ENCODE measurements around the gene ADAM8.
"Not testable (repeated sequence)": the region's sequence is repeated elsewhere in the genome, so short reads cannot be mapped to it uniquely, and the experiment has no call there.

Gene ADAM8

DNA sequence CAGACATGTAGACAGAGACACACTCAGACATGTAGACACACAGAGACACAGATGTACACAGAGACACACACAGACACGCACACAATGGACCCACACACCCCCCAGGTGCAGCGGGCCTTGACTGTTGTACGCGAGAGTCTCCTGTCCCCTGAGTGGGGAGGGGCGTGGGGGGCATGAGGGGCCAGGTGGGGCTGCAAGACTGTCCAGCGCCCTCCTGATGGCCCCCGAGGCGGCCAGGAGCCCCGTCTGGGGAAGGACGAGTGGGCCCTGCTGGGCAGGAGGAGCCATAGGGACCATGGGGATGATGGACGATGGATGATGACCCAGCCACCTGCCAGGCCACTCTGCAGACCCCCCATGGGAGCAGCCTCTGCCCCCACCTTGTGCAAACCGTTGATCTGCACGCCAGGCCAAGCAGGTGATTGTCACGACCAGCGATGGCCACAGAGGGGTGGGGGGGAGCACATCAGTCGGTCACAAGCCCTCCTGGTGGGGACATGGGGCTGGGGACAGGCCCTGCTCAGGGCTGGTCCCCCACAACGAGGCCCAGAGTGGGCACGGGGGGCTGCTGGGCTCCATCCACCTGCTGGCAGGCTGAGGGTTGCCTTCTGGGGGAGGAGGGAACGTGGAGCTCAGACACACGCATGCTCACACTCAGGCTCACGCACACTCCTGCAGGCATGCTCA, 27.4 kb downstream of the ADAM8 start:
- no peak for DNase-seq (ENCODE audit: low spot score)

GRCh38 chr10:133248334-133248715, 28.3 kb downstream of the ADAM8 start:
- no peak for DNase-seq (ENCODE audit: low spot score)

GRCh38 chr10:133247681-133248333, 28.9 kb downstream of the ADAM8 start:
- DNase-seq (ENCODE audit: low spot score): no peak

- DNase-seq (ENCODE audit: low spot score): no peak
Measured at GRCh38 chr10:133246236-133246626, 30.4 kb downstream of the ADAM8 start.

DNA sequence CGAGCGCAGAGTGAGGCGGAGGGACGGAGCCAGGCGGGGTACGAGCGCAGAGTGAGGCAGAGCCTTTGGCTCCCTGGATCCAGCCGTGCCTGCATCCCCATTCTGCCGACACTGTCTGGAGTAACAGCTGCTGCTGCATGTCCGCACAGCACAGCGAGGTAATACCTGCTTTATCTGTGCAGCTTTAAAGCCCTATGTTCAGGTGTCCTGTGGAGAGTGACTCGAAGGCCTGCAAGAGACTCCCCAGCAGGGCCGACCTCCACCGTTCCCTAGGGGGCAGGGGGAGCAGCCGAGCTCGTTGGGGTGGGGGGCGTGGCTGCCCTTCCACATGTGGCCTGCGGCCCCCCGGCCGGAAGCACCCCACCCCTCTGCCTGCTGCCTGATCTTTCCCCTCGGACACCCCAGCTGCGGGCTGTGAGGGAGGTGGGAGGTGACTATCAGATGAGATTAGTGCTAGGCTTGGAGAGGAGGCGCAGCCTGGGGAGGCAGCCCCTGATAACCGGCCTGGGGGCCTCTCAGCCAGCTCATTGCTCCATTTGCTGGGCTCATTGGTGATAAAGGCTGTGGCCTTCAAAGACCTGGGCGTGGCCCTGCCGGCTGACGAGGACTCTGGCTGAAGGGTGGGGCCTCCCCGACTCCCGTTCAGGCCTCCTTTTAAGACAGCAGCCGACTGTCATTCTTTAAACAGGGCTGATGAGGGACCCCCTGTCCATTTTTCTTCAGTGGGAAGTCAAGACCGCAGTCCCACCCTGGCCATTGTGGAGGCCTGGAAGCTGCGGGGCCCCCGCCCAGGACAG, 31.0 kb downstream of the ADAM8 start:
- DNase-seq (ENCODE audit: low spot score): no peak

DNA sequence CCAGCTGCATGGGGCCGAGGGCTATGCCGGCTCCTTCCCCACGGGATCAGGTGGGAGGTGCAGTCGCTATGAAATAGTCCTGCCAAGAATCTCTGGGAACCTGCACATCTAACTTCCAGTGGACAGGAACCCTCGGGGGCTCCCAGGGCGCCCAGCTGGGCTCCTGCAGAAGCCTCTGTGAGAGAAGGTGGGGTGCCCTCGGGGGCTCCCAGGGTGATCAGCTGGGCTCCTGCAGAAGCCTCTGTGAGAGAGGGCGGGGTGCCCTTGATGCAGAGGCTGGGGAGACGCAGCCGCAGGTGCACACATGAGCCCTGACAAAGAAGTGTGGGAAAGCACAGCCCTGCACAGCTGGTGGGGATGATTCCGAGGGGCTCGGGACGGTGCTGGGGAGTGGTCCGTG, 33.1 kb downstream of the ADAM8 start:
- DNase-seq (ENCODE audit: low spot score): no peak

- no peak for DNase-seq (ENCODE audit: low spot score)
Measured at GRCh38 chr10:133242611-133243356, 33.9 kb downstream of the ADAM8 start.

DNA sequence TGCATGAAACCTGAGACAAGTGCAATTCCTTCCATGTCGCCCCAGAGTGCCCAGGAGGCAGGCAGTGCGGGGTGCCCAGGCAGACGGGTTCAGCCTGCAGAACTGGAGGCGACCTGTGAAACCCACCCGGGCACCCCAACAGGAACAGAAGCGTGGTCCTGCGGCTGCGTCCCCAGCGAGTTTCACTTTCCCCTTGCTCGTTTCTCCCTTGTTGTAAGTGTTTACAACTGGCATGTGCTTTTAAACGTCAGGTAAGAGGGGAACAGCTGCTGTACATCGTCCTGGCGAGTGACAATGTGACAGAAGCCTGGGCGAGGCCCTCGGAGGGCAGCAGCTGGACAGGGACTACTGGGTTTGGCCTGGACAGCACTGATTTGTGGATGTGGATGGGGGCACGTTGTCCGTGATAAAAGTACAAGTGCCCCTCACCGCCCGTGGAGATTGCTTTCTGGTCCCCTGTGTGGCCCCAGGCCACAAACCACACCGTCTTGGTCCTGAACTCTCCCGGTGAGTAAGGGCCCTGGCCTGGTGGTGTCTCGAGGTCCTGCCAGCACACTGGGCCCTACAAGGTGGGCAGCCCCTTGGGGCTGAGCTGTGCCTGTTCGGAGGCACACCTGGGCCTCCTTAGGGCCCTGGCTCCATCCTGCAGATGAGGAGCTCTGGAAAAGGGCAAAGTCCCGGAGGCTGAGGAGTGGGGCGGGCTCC, 35.0 kb downstream of the ADAM8 start:
- no peak for DNase-seq (ENCODE audit: low spot score)

DNA sequence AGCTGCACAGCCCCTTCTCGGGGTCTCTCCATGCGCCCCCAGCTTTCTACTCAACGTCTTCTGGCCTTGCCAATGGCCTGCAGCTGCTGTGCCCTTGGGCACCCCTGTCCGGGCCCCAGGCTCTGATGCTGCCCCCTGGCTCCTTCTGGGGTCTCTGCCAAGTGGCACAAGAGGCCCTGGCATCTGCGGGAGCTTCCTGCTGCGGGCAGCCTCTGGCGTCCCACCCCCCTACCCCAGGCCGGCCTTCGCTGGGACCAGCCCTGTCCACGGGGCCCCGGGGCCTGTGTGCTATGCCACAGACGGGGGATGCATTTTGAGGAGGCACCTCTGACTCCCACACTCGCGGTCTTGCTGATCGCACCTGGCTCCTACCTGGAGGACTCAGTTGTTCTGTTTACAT, 36.7 kb downstream of the ADAM8 start:
- no peak for DNase-seq (ENCODE audit: low spot score)

- DNase-seq (ENCODE audit: low spot score): no peak
Measured at GRCh38 chr10:133238466-133238804, 38.2 kb downstream of the ADAM8 start.

- DNase-seq (ENCODE audit: low spot score): no peak
Measured at GRCh38 chr10:133237588-133238465, 38.8 kb downstream of the ADAM8 start, which contains the start of gene VENTX. Gene VENTX (plus strand): TSS chr10:133237855. CDS start chr10:133237915, 60 bp downstream.

DNA sequence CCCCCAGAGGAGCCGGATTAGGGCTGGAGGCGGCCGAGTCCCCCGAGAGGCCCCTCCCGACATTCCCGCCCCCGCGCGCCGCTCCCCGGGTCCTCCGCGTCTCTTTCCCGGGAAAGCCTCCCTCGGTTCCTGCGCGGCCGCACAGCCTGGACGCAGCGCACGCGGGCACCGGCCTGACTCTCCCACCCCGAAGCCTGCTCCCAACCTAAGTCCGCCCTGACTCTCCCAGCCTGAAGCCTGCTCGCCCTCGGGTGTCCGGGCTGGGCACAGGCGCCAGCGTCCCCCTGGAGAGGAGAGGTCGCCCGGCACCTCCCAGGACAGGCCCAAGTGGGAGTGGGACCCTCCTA, 39.5 kb downstream of the ADAM8 start:
- no peak for DNase-seq (ENCODE audit: low spot score)

GRCh38 chr10:133236401-133237240, 40.0 kb downstream of the ADAM8 start:
- no peak for DNase-seq (ENCODE audit: low spot score)

GRCh38 chr10:133235932-133236331, 40.7 kb downstream of the ADAM8 start:
- no peak for DNase-seq (ENCODE audit: low spot score)

- no peak for DNase-seq (ENCODE audit: low spot score)
Measured at GRCh38 chr10:133235265-133235855, 41.3 kb downstream of the ADAM8 start.

DNA sequence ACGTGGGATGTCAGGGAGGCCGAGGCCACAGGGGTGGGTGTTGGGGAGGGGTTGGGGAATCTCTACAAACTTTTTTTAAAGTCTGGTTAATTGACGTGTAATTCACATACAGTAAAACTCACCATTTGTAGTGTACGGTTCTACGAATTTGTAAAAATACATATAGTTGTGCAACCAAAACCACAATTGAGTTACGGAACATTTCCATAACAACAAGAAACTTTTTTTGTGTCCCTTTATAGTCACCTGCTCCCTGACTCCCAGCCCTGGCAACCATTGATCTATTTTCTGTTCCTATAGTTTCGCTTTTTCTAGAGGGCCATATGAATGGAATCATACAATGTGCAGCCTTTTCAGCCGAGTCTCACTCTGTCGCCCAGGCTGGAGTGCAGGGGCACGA, 41.9 kb downstream of the ADAM8 start:
- not testable (repeated sequence) for DNase-seq (ENCODE audit: low spot score)

- no peak for DNase-seq (ENCODE audit: low spot score)
Measured at GRCh38 chr10:133231946-133232574, 44.6 kb downstream of the ADAM8 start.

DNA sequence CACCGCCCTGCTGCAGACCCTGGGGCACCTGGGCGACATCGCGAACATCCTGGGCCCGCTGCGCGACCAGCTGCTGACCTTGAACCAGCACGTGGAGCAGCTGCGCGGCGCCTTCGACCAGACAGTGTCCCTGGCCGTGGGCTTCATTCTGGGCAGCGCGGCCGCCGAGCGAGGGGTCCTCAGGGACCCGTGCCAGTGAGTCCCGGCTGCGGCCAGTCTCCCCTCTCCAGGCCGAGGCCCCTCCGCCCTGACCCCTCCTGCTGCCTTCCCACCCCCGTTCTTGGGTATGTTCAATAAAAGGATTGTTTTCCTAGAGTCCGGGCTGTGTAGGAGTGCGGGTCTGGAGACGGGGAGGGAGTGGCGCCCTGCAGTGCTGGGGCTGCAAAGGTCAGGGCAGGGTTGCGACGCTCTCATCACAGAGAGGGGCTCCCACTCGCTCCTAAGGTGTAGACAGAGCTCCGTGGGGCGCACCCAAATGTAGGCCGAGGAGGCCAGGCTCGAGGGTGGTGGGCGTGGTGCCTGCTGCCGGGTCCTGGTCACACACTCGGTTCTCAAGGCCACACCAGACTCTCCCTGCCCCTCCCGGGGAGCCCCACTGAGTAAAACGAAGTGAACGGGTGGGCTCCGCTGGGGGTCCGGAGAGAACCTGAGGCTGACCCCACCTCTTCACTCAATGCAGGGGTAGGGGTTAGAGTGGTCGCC, 45.3 kb downstream of the ADAM8 start:
- DNase-seq (ENCODE audit: low spot score): no peak

Measured in putamen (tissue), 1 donor.